DMS53 (cell line): ENCODE measurements around the gene KRTAP20-1.
A peak's percentile ranks its signal among the peaks of the same experiment; 100 is the strongest.

Experiments used
- DNase-seq: peaks from one replicate; lab custom pipeline; 2025; lab: John Stamatoyannopoulos, UW

The KRTAP20-1 gene

GRCh38 chr21:30646904-30647414, 30.7 kb downstream of the KRTAP20-1 start:
- DNase-seq = peak; percentile 37

GRCh38 chr21:30652891-30653290, 36.7 kb downstream of the KRTAP20-1 start:
- DNase-seq = no peak
